HFFc6 (cell line): ENCODE results near the gene CACNB1. TPM values are rescaled to one million over a fixed set of nuclear protein-coding genes. Genes with fewer than 3 reads are reported as not detected.

ENCODE experiments used
- DNase-seq: peaks from one replicate; pipeline ENCODE4 v3.0.0-alpha.2; 2018
- H3K27ac Mint-ChIP-seq: 2 replicates; pipeline ENCODE4 v1.8.0; 2020; ENCODE audit warnings: mild to moderate bottlenecking, mixed read lengths
- H3K27me3 Mint-ChIP-seq: 2 replicates; pipeline ENCODE4 v1.8.0; 2021; ENCODE audit warnings: mild to moderate bottlenecking, moderate library complexity, mixed read lengths; ENCODE audit not compliant: insufficient read depth
- H3K36me3 Mint-ChIP-seq: 2 replicates; pipeline ENCODE4 v1.8.0; 2021; ENCODE audit warnings: low read depth, mixed read lengths
- H3K4me1 Mint-ChIP-seq: 2 replicates; pipeline ENCODE4 v1.8.0; 2020; ENCODE audit warnings: low read depth, mixed read lengths
- H3K4me3 Mint-ChIP-seq: 2 replicates; pipeline ENCODE4 v1.8.0; 2020; ENCODE audit warnings: mild to moderate bottlenecking, moderate library complexity, mixed read lengths
- H3K9me3 Mint-ChIP-seq: 2 replicates; pipeline ENCODE4 v1.8.0; 2020; ENCODE audit warnings: mild to moderate bottlenecking, mixed read lengths
- total RNA-seq, 6 experiments: library from RNA; stranded (reverse); fragmentation: NEBNext Ultra II Directional; extraction: Animal tissue kit (Norgen Biotek cat#: 25700); gene quantifications; 2 replicates in 1 of 6; 3 replicates in 5 of 6; pipeline ENCODE4 v1.2.3, GENCODE V29; 2021
- TF ChIP-seq, protein P1 (sequence below): fragments of 200-600 bp; sonication (generic); IDR thresholded peaks from 2 replicates; pipeline ENCODE4 v1.5.0; 2021; ENCODE audit warnings: antibody characterized with exemption, mild to moderate bottlenecking

The CACNB1 gene
- total RNA-seq, 6 experiments from 2014 or later = 5.1 to 7.0 (median 6.1) TPM

DNA sequence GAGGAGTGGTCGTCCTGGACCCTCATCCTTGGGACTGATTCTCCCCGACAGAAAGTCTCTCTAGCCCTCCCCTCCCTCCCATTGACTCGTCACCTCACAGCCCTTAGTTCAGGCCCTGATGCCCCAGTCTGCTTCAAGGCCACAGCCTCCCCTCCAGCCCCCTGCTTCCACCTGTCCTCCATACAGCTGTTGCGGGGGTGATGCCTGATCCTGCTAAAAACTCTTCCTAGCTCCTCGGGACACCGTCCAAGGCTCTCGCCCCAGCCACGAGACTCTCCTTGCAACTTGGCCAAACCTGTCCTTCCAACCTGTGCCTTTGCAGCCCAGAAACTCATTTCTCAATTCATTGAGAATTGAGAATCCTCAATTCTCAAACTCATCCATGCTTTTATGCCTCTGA lies 21.4 kb upstream of the CACNB1 start:
- Mint-ChIP-seq H3K36me3 (no peaks in the 10 kb centered on the region), H3K4me1 (no peaks in the 10 kb centered on the region), H3K27me3 (peaks cover 26% of the 10 kb centered on the region), H3K4me3 (no peak overlapping the region), H3K27ac (no peak overlapping the region), H3K9me3 (no peaks in the 10 kb centered on the region)
- DNase-seq = no peak
- TF ChIP-seq, protein P1, sequence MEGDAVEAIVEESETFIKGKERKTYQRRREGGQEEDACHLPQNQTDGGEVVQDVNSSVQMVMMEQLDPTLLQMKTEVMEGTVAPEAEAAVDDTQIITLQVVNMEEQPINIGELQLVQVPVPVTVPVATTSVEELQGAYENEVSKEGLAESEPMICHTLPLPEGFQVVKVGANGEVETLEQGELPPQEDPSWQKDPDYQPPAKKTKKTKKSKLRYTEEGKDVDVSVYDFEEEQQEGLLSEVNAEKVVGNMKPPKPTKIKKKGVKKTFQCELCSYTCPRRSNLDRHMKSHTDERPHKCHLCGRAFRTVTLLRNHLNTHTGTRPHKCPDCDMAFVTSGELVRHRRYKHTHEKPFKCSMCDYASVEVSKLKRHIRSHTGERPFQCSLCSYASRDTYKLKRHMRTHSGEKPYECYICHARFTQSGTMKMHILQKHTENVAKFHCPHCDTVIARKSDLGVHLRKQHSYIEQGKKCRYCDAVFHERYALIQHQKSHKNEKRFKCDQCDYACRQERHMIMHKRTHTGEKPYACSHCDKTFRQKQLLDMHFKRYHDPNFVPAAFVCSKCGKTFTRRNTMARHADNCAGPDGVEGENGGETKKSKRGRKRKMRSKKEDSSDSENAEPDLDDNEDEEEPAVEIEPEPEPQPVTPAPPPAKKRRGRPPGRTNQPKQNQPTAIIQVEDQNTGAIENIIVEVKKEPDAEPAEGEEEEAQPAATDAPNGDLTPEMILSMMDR = no peak

DNA sequence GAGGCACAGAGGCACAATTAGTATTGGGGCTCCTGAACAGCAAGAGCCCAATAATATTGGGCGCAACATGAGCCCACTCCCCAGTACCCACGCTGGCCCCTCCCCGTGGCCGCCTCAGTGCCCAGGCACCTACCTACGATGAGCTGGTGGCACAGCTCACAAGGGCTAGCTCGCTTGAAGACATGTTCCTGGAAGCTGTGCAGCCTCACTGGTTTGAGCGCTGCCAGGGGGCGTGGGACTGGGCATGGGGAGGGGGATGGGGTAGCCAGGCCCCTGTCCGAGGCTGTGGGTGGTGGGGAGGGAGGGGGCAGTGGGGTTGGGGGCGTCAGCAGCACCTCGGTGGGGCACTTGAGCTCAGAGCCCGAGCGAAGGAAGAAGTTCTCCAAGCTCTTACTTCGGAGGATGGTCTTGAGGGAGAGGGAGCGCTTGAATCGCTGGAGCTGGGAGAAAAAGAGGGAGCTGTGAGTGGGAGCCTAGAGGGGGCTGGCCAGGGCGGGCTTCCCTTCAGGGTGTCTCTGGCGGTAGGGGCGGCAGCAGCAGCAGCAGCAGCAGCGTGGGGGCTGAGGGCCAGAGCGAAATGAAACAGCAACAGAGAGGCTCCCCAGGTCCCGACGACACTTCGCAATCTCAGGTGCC lies 20.4 kb upstream of the CACNB1 start:
- H3K27ac Mint-ChIP-seq = no peak overlapping the region
- H3K4me1 Mint-ChIP-seq = no peaks in the 10 kb centered on the region
- DNase-seq = no peak
- no peaks in the 10 kb centered on the region for H3K9me3 Mint-ChIP-seq
- H3K4me3 Mint-ChIP-seq = no peak overlapping the region
- no peaks in the 10 kb centered on the region for H3K36me3 Mint-ChIP-seq
- peaks cover 16% of the 10 kb centered on the region for H3K27me3 Mint-ChIP-seq
- TF ChIP-seq, protein P1 = no peak

DNA sequence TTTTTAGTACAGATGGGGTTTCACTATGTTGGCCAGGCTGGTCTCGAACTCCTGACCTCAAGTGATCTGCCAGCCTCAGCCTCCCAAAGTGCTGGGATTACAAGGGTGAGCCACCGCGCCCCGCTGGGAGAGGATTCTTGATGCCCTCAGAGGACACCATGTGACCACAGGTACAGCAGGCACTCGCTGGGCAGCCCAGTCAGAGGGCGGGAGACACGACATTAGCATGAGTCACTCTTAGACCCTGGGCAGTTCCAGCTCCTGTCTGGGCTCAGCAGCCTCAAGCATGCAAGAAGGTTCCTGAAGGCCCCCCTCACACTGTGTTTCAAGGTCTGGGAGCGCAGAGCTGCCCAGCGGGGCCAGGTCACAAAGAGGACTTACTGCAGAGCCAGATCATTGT lies 16.4 kb upstream of the CACNB1 start:
- DNase-seq = no peak
- Mint-ChIP-seq H3K27me3 (peaks cover 10% of the 10 kb centered on the region), H3K9me3 (no peaks in the 10 kb centered on the region), H3K4me3 (no peak overlapping the region), H3K4me1 (peaks cover 8% of the 10 kb centered on the region), H3K27ac (no peak overlapping the region), H3K36me3 (no peaks in the 10 kb centered on the region)
- TF ChIP-seq, protein P1 = no peak

DNA sequence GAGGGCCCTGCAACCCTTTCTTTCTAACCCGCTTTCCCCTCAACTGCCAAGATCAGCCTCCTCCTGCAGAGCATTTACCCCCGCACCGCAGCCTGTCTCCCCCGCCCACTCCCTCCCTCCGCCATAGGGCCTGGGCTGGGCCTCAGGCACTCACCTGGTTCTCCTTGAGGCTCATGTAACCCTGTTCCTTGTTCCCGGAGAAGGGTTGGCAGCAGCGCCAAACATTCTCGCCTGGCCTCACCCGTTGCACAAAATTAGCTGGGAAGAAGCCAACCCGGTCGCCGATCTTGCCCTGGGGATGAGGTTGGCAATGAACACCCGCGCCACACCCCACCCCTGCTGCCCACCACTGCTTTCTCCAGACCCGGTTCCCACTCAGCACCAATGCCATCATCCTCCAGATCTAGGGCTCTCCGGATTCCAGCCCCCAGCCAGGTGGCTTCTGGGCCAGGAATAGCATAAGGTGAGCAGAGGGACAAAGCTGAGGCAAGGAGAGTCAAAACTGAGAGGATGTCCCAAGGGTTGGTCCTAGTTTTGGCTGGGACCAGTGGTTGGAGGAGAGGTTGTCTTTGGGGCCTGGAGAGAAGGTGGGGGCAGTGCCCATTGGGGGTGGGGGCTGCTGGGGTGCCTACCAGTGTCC lies 15.5 kb upstream of the CACNB1 start:
- no peak overlapping the region for H3K4me3 Mint-ChIP-seq
- peaks cover 8% of the 10 kb centered on the region for H3K27me3 Mint-ChIP-seq
- TF ChIP-seq, protein P1 = no peak
- peaks cover 16% of the 10 kb centered on the region for H3K4me1 Mint-ChIP-seq
- no peak for DNase-seq
- no peaks in the 10 kb centered on the region for H3K36me3 Mint-ChIP-seq
- H3K9me3 Mint-ChIP-seq = no peaks in the 10 kb centered on the region
- no peak overlapping the region for H3K27ac Mint-ChIP-seq

DNA sequence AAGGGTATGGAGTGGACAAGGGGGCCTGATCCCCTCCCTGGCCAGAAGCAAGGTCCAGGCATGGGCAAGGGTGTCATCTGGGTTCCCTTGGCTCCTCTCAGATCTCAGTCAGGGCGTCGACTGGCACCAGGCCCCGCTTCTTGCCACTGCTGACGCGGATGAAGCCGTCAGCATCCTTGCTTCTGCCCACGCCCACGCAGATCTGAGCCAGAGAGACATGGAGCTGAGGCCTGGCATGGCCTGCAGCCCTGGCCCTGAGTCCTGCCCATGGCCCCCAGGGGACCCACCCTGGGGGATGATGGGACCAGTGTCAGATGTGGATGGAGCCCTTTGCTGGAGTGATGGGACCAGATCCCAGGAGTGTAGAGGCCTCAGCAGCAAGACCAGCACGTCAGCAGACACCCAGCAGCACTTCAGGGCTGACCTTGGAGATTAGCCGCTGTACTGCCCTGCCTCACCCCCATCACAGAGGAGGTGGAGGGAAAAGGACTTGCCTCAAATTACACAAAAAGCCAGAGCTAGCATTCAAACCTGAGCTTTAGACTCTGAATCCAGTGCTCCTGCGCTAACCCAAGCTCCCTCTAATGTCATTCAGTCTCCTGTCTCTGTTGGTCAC lies 14.8 kb upstream of the CACNB1 start:
- peaks cover 6% of the 10 kb centered on the region for H3K27me3 Mint-ChIP-seq
- no peak for DNase-seq
- H3K4me3 Mint-ChIP-seq = no peak overlapping the region
- no peaks in the 10 kb centered on the region for H3K36me3 Mint-ChIP-seq
- no peak overlapping the region for H3K27ac Mint-ChIP-seq
- TF ChIP-seq, protein P1 = no peak
- peaks cover 18% of the 10 kb centered on the region for H3K4me1 Mint-ChIP-seq
- H3K9me3 Mint-ChIP-seq = no peaks in the 10 kb centered on the region
